HG03139 (cell line): ENCODE data around the gene CYB561.

Experiments used
- ATAC-seq: cut with Tn5 transposase; IDR thresholded peaks from one replicate; pipeline ENCODE4 v1.9.1; 2021; ENCODE audit not compliant: unreplicated experiment

CYB561 gene

DNA sequence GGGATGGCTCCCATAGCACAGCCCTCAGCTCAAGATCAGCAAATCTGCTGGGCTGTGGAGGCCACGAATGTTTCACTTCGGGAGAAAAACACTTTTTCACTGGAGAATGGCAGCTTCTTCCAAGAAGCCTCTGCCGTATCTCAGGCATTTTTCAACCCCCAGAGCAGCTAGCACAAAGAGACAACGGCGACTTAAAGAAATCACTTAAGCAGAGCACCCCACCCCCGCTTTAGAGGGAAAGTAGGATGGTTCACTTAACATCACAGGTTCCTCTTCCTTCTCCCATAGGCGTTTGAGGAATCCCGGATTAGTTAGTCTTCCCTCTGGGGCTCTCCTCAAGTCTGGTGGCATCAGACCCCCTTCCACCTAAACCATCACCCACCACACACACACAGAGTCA is 27.6 kb downstream of the CYB561 start:
- ATAC-seq, result no peak

DNA sequence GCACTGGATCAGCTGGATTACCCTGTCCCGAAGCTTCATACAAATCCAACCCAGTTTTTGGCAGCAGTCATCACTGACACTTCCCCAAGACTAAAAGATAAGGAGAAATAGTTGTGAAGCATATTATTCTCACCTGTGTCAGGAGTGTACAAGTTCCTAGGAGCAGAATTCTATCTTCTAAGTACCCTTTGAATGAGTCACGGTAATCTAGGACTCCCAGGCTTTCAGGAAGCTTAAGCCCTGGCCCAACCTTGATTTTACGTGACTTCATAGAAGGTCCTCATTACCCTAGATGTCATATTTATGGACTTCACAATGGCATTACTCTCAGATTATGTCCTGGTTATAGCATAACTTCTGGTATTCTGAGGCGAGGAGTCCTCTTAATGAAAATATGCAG is 31.9 kb downstream of the CYB561 start:
- no peak for ATAC-seq

DNA sequence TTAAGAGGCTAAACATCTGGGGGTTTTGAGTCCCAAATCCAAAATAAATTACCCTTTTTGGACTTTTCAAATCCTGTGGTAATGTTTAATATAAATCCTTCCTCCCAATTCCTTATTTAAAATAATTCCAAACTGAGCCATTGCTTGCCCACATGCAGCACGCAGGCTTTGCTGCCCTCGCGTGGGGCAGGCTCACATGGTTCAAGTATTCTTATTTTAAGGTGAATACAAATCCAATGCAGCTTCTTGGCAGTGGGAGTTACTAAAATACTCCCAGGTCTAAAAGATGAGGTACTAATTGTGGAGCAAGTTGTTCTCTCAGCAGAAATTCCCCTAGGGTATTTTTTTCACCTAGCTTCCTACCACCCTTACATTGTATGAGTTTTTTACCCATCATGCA is 33.0 kb downstream of the CYB561 start:
- no peak for ATAC-seq

DNA sequence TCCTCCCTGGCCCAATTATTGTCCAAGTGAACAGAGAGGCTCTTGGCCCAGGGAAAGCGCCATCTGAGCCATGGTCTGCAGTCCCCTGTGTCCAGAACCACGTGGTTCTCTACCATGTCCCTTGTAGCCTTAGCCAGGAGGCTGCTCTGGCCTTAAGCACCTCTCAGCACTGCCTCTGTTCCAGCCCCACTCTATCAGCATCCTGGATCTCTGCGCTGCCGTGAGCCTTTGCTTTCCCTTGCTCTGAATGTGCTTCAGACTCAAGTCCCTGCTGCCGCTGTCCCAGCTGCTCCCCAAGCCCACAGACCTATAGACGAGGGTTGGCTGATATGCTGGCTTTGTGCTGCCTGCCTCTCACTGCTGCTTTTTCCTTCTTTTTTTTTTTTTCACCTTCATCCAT is 33.9 kb downstream of the CYB561 start:
- no peak for ATAC-seq

DNA sequence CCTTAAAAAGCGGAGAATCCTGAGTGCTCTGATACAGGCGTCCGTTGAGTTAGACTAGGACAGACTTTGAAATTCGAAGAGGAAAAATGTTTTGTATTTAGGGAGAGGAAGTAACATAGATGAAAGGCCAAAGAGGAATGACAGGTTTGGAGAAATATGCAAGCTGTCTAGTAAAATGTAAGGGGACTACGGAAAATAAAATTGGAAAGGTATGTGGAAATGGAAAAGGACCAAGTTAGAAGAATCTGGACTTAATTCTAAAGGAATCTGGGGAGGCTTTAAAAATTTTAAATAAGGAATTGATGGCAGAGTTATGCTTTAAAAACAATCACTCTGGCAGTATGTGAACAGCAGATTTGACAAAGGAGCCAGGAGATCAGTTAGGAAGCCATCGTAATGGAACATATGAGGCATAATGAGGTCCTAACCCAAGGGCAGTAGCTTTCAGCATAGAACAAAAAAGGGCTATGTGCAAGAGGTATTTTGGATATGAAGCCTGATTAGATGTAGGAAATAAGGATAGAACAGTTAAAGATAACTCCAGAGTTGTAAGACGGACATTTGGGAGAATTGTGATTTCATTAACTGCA is 38.3 kb downstream of the CYB561 start:
- no peak for ATAC-seq

DNA sequence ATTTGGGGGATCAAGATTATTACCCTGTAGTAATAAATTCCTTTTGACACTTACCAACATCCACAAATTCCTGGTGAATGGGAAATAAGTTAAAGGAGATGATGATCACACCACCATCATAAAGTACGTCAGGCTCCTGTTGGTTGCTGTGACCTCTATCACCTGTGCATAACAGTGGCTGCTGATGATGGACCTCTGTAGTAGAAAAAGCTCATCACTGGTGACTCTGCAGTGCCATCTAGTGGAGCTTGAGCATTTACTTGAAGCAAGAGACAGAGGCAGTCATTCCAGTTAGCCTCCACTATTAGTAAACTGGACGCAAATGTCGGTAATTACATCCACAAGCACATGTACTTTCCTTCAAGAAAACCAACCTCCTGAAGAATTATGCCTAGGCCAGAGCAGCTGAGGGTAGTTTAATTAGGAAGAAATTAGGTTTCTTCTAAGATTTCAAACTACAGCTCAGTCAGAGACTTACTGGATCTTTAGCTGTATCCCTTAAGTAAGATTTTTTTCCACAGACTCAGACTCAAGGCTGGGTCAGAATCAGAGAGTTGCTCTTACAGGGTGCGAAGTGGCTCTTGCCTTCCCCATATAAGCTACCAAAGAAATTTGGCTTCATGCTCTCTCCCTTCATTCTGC is 39.3 kb downstream of the CYB561 start:
- peak; percentile 76 for ATAC-seq

DNA sequence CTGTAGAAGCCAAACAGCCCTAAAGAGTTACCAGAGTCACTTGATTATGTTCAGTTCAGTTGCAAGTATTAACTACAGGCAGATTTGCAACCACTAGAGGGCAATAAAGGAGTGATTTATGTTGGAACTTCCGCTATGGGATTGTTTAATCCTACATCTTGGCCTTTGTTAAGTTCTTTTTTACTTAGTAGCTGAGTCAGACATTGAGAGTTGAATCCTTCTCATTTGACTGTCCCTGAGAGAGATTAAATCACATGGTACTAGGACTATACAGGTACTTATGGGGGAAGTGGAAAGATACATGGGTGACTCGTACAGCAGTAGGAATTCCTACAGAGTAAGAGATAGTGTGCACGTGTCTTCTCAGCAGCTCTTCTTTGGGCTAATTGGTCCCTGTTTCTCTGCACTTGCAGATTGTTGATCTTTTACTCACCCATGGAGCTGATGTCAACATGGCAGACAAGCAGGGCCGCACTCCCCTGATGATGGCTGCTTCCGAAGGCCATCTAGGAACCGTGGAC is 40.3 kb downstream of the CYB561 start:
- ATAC-seq, result no peak

DNA sequence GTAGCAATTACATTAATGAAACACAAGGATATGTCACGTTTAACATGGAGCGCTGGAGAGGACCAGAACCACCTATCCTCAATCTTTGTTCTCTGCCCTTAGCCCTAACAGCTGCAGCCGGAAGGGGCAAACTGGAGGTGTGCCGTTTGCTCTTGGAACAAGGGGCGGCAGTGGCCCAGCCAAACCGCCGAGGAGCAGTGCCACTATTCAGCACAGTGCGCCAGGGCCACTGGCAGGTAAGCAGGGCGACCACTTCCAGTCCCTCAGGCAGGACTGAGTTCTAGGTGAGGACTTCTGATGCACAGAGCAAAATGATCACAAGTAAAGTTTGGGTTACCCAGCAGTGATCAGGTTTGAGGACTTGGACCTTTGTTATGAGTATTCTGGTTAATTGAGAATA is 41.1 kb downstream of the CYB561 start:
- no peak for ATAC-seq

DNA sequence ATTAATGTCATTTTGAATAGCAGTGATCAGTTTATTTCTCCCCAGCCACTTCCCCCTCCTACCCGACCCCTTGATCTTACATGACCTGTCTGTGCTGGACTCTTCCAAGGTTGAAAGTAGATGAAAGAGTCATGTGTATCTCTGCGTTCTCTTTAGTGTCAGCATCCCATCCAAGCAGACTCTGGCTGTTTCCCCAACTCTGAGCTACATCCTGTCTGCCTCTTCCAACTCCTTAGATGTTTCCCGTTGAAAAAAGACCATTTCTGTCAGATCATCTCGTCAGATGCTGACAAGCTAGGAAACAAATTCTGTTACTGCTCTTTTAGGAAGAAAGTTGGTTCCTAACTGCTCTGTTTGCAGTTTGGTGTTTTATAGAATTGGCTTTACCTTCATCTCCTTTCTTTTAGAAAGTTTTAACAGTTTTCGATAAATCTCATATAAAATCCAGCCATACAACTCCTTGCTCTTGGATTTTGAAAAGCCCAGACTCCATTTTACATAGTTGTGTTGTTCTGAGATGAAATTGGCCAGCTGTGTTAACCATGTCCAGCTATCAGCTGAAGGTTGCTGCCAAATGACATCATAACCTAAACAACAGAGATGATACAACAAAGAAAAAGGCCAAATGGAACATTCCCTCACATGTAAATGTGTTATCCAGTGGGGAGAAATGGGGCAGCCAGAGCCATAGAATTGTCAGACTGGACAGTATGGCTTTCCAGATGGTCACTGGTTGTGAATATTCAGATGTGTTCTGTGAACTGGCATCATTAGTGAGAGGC is 43.5 kb downstream of the CYB561 start:
- no peak for ATAC-seq

DNA sequence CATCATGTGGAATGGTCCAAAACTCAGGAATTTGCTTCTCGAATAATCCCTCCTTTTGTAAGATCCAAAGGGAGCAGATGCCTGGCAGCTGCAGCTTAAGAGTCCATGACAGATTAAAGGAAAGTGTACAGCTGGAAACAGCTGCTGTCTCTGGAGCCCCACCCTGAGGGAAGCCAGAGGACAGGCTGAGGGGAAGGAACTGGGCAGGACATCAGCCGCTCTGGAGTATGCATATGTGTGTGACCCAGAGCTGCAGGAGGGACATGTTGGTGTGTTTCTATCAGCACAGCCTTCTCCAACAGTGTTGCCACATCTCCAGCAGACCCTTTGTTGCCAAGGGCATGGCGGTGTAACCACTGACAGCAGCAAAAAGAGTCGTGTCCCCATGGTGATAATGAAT is 46.2 kb downstream of the CYB561 start:
- no peak for ATAC-seq

DNA sequence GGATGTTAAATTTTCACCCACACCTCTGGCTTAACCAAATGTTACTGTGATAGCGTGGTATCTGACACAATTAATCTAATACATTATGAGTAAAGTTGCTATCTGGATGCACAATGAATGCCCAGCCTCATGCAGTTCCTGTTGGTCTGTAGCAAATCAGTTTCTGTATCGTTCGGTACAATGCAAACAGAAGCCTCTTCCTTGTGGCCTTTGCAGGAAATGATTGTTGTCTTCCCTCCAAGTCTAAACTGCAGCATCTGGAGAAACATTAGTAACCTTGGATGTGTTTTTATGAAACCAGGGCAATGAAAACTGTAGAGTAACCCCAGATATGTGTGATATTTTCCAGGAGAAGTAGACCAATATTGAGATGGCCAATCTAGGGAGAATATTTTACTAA is 46.8 kb downstream of the CYB561 start:
- ATAC-seq, result no peak

DNA sequence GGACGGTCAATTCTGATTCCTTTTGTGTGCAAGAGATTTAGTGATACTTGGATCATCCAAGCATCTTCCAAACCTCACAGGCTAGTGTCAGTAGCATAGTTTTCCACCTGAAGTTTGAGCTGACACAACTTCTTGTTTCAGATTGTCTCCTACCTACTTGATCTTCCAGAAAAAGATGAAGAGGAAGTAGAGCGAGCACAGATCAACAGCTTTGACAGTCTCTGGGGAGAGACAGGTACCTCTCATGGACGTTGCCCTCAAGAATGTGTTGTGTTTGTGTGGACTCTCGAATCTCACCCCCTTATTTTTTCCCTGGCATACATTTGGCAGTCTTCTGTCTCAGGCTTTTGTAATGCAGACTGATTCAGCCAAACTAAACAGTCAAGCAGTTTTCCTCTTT is 47.4 kb downstream of the CYB561 start:
- ATAC-seq, result no peak

DNA sequence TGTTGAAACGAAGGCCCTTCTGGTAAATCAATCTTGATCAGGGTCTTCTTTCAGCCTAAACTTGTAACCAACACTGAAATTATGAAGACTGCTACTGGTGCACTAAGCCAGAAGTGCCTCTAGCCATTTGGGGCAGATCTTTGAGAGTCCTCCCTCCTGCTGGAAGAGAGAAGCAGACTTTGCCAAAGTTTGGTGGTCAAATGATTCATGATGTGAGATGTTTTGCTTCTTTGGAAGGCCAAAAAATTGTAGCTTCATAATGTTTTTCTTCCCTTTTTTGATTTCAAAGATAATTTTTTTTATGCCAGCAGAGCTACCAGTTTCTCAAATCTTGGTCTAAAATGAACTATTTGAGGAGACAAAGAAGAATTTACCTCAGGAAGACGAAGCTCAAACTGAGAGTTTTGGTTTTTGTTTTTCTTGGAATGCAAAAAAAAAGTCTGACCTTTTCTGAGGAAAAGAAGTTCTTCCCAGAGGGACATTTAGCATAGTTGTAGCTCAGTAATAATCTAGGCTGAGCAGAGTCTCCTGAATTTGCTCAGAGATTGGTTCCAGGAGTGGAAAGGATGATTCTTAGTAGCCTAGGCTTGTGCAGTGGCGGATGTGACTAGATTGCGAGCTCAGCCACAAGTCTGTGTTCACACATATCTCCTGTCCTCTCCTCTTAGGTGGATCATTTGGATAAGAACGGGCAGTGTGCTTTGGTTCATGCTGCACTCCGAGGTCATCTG is 50.9 kb downstream of the CYB561 start:
- ATAC-seq, result no peak

DNA sequence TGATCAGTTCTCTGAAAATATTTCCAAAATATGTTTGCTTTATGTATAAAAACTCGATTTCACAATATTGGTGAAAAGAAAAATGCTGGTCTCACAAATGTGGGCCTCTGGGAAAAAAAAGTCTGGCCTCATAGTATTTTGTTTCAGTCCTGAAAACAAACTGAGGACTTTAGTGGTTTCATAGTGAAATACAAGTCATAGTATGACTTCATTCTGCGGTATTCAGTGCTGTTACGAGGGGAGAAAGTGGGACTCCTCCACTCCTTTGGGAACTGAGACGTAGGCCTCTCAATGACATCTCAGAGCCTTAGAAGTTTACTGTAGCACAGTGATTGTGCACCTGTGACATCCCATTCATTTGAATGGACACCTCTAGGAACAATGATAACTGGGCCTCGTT is 56.0 kb downstream of the CYB561 start:
- ATAC-seq, result no peak

DNA sequence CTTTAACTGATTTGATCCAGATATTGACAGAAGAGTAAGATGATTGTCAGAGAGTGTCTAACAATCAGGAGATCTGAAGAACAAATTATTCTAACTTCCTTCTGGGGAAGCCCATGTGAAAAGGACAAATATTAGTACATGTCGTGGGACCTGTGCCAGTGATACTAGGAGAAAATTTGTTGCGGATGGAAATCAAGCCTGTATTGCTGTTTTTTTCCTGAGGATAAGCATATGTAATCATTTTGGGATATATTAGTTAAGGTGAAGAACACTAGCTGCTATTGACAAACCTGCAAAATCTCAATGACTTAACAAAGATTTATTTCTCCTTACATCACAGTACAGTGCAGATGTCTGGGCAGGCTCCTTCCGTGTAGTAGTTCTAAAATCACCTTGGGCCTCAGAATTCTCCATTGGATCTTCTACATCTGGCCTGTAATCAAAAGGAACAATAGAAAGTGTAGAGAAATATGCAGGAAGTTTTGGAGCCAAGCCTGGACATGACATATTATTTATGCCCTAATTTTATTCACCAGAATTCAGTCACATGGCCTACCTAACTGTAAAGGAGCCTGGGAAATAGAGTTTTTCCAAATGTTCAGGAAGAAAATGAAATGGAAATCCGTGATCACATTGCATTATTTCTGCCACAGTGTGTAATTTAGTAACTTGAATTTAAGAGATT is 58.3 kb downstream of the CYB561 start:
- no peak for ATAC-seq

DNA sequence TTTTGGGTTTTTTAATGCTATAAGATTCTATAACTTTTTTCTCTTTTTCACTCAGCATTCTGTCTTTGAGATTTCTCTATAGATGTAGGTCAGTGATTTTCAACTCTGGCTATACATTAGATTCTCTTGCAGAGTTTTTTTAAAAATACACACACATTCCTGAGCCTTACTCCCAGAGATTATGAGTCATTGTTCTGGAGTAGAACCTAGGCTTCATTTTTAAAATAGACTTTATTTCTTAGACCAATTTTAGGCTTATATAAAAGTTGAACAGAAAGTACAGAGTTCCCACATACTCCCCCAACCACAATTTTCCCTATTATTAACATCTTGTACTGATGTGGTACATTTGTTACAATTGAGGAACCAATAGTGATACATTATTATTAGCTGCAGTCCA is 63.3 kb downstream of the CYB561 start:
- no peak for ATAC-seq
